ENCODE results near the gene GRIN2A.

GRIN2A gene

GRCh38 chr16:9929836-9930235, 252.4 kb downstream of the GRIN2A start:
- TF ChIP-seq POLR2A (IDR thresholded peaks at IDR 0.05; ENCODE audit: low read length) (no peak), GATA1 (IDR thresholded peaks at IDR 0.05; ENCODE audit: low read depth, low read length) (no peak)
- no peak for DNase-seq

DNA sequence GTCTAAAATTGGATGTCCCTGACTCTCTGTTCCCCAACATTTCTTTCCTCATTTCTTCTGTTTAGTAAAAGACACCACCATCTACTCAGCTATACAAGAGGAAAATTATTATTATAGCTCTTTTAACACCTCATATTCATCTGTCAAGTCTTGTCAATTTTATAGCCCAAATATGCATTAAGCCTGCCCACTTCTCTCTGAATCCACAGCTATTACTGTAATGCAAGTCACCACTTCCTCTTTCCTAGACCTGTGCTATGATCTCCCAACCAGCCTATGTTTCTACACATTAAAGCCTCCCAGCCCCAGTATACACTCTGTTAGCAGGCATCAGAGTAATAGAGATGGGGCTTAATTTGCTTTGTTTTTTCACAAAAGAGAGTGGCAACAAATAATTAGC, 252.9 kb downstream of the GRIN2A start:
- no peak for DNase-seq
- TF ChIP-seq POLR2A (IDR thresholded peaks at IDR 0.05; ENCODE audit: low read length) = no peak
- no peak for TF ChIP-seq GATA1 (IDR thresholded peaks at IDR 0.05; ENCODE audit: low read depth, low read length)

DNA sequence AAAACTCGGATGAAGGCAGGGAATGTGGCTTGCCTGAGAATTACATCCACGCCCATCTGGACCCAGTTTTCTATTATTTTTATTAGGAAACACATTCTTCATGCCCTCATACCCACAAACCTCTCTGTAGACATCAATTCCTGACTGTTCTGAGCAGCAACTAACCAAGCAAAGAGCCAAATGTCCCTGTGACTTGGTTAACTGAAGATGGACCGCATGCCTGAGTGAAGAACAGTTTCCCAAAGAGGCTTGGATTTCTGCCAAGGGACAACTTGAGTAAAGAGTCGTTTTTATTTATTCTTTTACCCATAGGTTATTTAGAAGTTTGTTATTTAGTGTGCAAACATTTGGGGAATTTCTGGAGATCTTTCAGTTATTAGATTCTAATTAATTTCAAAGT, 259.8 kb downstream of the GRIN2A start:
- no peak for DNase-seq
- no peak for TF ChIP-seq GATA1 (IDR thresholded peaks at IDR 0.05; ENCODE audit: low read depth, low read length)
- no peak for TF ChIP-seq POLR2A (IDR thresholded peaks at IDR 0.05; ENCODE audit: low read length)

GRCh38 chr16:9921997-9922396, 260.2 kb downstream of the GRIN2A start:
- no peak for DNase-seq
- TF ChIP-seq POLR2A (IDR thresholded peaks at IDR 0.05; ENCODE audit: low read length) (no peak), GATA1 (IDR thresholded peaks at IDR 0.05; ENCODE audit: low read depth, low read length) (no peak)

DNA sequence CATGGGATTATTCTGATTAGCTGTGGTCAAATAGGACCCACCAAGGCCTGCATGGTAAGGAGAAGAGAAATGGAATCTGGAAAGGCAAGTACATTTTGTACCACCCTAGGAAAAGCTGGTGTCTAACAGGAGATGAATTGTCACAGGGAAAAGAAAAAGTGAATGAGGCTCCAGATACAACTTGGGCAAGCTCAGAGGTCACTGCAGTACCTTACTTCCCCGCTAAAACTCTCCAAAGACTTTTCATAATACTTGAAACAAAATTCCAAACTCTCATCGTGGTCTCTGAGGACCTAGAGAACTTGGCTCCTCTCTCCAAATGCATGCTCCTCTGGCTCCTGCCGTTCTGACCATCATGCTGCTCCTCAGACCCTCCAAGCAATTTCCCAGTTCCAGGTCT, 262.8 kb downstream of the GRIN2A start:
- no peak for DNase-seq
- TF ChIP-seq GATA1 (IDR thresholded peaks at IDR 0.05; ENCODE audit: low read depth, low read length) (no peak), POLR2A (IDR thresholded peaks at IDR 0.05; ENCODE audit: low read length) (no peak)

GRCh38 chr16:9917691-9918090, 264.5 kb downstream of the GRIN2A start:
- TF ChIP-seq GATA1 (IDR thresholded peaks at IDR 0.05; ENCODE audit: low read depth, low read length) (no peak), POLR2A (IDR thresholded peaks at IDR 0.05; ENCODE audit: low read length) (no peak)
- no peak for DNase-seq

- DNase-seq = no peak
- TF ChIP-seq POLR2A (IDR thresholded peaks at IDR 0.05; ENCODE audit: low read length) = no peak
- TF ChIP-seq GATA1 (IDR thresholded peaks at IDR 0.05; ENCODE audit: low read depth, low read length) = no peak
Measured at GRCh38 chr16:9913604-9914326, 268.5 kb downstream of the GRIN2A start.

GRCh38 chr16:9911989-9912388, 270.2 kb downstream of the GRIN2A start:
- TF ChIP-seq GATA1 (IDR thresholded peaks at IDR 0.05; ENCODE audit: low read depth, low read length) (no peak), POLR2A (IDR thresholded peaks at IDR 0.05; ENCODE audit: low read length) (no peak)
- DNase-seq = no peak

GRCh38 chr16:9911231-9911630, 271.0 kb downstream of the GRIN2A start:
- TF ChIP-seq GATA1 (IDR thresholded peaks at IDR 0.05; ENCODE audit: low read depth, low read length) (no peak), POLR2A (IDR thresholded peaks at IDR 0.05; ENCODE audit: low read length) (no peak)
- no peak for DNase-seq

DNA sequence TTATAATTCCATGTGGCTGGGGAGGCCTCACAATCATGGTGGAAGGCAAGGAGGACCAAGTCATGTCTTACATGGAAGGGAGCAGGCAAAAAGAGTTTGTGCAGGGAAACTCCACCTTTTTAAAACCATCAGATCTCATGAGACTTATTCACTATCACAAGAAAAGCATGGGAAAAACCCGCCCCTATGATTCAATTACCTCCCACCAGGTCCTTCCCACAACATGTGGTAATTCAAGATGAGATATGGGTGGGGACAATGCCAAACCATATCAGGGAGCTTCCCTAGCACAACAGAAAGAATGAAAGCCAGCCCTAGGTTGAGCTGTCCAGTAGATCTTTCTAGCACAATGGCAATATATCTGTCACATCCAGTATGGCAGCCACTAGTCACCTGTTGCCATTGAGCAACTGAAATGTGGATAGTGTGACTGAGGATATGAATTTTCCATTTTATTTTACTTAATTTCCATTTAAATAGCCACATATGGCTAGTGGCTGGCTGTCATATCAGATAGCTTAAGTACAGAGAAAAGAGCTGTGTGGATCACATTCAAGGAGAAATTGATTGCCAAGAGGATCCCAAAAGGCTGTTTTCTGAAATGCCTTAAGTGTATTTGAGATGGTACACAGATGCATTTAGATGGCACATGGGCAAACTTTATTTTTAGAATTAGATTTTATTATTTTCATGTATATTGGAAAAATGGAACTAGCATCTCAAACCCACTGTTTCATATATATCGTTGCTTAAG, 273.0 kb downstream of the GRIN2A start:
- DNase-seq = no peak
- TF ChIP-seq POLR2A (IDR thresholded peaks at IDR 0.05; ENCODE audit: low read length) (no peak), GATA1 (IDR thresholded peaks at IDR 0.05; ENCODE audit: low read depth, low read length) (no peak)

DNA sequence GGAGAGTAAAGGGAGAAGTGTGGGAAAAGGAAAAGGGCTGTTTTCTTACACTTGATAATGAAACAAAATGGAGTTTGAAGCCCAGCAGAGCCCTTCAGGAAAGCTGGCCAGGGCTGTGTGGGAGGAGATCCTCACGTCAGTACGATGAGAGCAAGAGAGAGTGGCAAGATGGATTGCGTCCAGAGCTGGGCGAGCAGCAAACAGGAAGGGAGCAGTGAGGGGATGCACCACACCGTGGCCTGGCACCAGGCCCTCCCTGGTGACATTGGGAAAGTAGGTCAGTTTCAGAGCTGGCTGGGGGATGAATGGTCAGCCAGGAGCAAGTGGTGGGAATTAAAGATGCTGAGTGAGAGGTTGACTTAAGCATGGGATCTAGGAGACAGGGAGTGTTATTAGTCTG, 273.6 kb downstream of the GRIN2A start:
- no peak for DNase-seq
- no peak for TF ChIP-seq POLR2A (IDR thresholded peaks at IDR 0.05; ENCODE audit: low read length)
- no peak for TF ChIP-seq GATA1 (IDR thresholded peaks at IDR 0.05; ENCODE audit: low read depth, low read length)

DNA sequence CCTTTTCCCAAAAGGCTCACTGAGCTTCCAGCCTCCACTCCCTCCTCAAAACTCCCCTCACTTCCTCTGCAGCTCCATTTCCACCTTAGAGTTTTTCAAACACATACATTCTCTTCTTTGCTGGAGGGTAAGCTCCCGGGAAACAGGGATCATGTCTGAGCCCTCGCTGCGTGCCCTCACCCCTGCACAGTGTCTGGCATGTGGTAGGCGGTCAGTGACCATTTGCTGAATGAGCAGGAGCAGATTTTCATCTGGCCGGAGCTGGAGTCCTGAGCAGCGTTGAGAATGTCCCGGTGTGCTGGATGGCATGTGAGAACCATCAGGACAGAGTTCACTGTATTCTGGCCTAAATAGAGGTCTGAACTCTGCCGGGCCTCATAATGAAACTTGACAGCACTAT, 274.5 kb downstream of the GRIN2A start:
- TF ChIP-seq GATA1 (IDR thresholded peaks at IDR 0.05; ENCODE audit: low read depth, low read length) (no peak), POLR2A (IDR thresholded peaks at IDR 0.05; ENCODE audit: low read length) (no peak)

GRCh38 chr16:9906218-9906617, 276.0 kb downstream of the GRIN2A start:
- TF ChIP-seq POLR2A (IDR thresholded peaks at IDR 0.05; ENCODE audit: low read length) (no peak), GATA1 (IDR thresholded peaks at IDR 0.05; ENCODE audit: low read depth, low read length) (no peak)
- DNase-seq = no peak

More for the DNA sequence above, 274.5 kb downstream of the GRIN2A start:
- no peak for DNase-seq

DNA sequence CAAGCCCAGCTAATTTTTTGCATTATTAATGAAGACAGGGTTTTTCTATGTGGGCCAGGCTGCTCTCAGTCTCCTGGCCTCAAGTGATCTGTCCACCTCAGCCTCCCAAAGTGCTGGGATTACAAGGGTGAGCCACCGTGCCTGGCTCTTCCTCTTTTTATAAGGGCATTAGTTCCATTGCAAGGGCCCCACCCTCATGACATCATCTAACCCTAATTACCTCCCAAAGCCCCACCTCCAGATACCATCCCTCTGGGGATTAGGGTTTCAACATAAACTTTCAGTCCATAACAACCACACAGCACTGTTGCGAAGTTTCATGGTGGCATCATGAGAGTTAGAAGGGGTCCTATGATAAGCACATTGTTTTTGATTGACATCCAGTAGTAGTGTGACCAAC, 277.7 kb downstream of the GRIN2A start:
- DNase-seq = no peak
- TF ChIP-seq GATA1 (IDR thresholded peaks at IDR 0.05; ENCODE audit: low read depth, low read length) (no peak), POLR2A (IDR thresholded peaks at IDR 0.05; ENCODE audit: low read length) (no peak)

GRCh38 chr16:9900576-9900975, 281.7 kb downstream of the GRIN2A start:
- no peak for DNase-seq
- TF ChIP-seq GATA1 (IDR thresholded peaks at IDR 0.05; ENCODE audit: low read depth, low read length) (no peak), POLR2A (IDR thresholded peaks at IDR 0.05; ENCODE audit: low read length) (no peak)

All from erythroblast (primary cell).